IMR-90 (cell line): ENCODE results near the gene VASH1.

Experiments
- BHLHE40 ChIP-seq: fragments of 150-350 bp; IDR thresholded peaks from 2 replicates; pipeline ENCODE4 v1.6.1; 2016; ENCODE audit warnings: mild to moderate bottlenecking, low read depth, low read length
- CTCF ChIP-seq: conservative IDR thresholded peaks from 2 replicates; pipeline ENCODE4 v1.5.1; 2012; ENCODE audit warnings: mild to moderate bottlenecking, low read depth, low read length, improper control_type of control experiment
- MXI1 ChIP-seq: IDR thresholded peaks from 2 replicates; pipeline ENCODE4 v1.6.1; 2012; ENCODE audit warnings: low read depth, mild to moderate bottlenecking, low read length, moderate library complexity, borderline replicate concordance
- NFE2L2 ChIP-seq: fragments of 150-350 bp; IDR thresholded peaks from 2 replicates; pipeline ENCODE4 v1.6.1; 2016; ENCODE audit warnings: low read depth, mild to moderate bottlenecking, low read length
- POLR2A ChIP-seq: IDR thresholded peaks from 2 replicates; pipeline ENCODE4 v1.6.1; 2012; ENCODE audit warnings: mild to moderate bottlenecking, low read depth, low read length
- RCOR1 ChIP-seq: IDR thresholded peaks from 2 replicates; pipeline ENCODE4 v1.6.1; 2012; ENCODE audit warnings: mild to moderate bottlenecking, low read length, improper control_type of control experiment; ENCODE audit not compliant: insufficient replicate concordance
- RFX5 ChIP-seq: IDR thresholded peaks from 2 replicates; pipeline ENCODE4 v1.8.0; 2012; ENCODE audit warnings: low read depth, mild to moderate bottlenecking, low read length, moderate library complexity
- SMC3 ChIP-seq: fragments of 150-350 bp; IDR thresholded peaks from 2 replicates; pipeline ENCODE4 v1.6.1; 2016; ENCODE audit warnings: low read depth, mild to moderate bottlenecking, antibody characterized with exemption, low read length, moderate library complexity
- USF2 ChIP-seq: fragments of 150-350 bp; IDR thresholded peaks from 2 replicates; pipeline ENCODE4 v1.6.1; 2017; ENCODE audit warnings: mild to moderate bottlenecking, antibody characterized with exemption, low read length, low read depth

GRCh38 chr14:76763096-76764041 is 2.1 kb downstream of the VASH1 start:
- no peak for TF ChIP-seq POLR2A
- no peak for TF ChIP-seq USF2
- TF ChIP-seq NFE2L2, result no peak
- no peak for TF ChIP-seq CTCF
- no peak for TF ChIP-seq RCOR1
- no peak for TF ChIP-seq MXI1
- no peak for TF ChIP-seq SMC3
- TF ChIP-seq RFX5, result no peak
- no peak for TF ChIP-seq BHLHE40
